ENCODE data around the gene SNN. TPM values are rescaled to one million over a fixed set of nuclear protein-coding genes. Genes with fewer than 3 reads are reported as not detected.

SNN gene
- total RNA-seq, 1 experiment from 2014 or later, result 12.6 TPM

GRCh38 chr16:11692651-11693050 lies 24.4 kb downstream of the SNN start:
- POLR2A ChIA-PET (ENCODE audit: unreplicated experiment), result no interaction called here

GRCh38 chr16:11696266-11697012 lies 28.2 kb downstream of the SNN start:
- Histone ChIP-seq H4K20me1 (ENCODE audit: insufficient read depth) (peaks cover 17% of the 10 kb centered on the region; the same call in 1 of the 2 replicates), H3K27me3 (ENCODE audit: insufficient read depth, low read depth) (no peaks in the 10 kb centered on the region), H3K9me3 (ENCODE audit: insufficient read depth, low read depth) (no peaks in the 10 kb centered on the region), H2AFZ (no peak overlapping the region), H3F3A (ENCODE audit: insufficient read depth, low read depth) (peaks cover 11% of the 10 kb centered on the region; the same call in 1 of the 2 replicates), H3K27ac (no peak overlapping the region), H3K4me2 (no peak overlapping the region), H3K4me1 (replicated peaks; ENCODE audit: insufficient read depth) (0 out of 2 replicates have a peak, but pooled peaks cover 7% of the 10 kb centered on the region), H3K36me3 (ENCODE audit: low read depth) (0 out of 2 replicates have a peak, but pooled peaks cover 7% of the 10 kb centered on the region), H3K4me3 (no peak overlapping the region), H3K79me2 (ENCODE audit: low read depth) (no peaks in the 10 kb centered on the region), H3K9me2 (ENCODE audit: insufficient read depth) (no peaks in the 10 kb centered on the region)
- ChIA-PET CTCF (no interaction called here), POLR2A (ENCODE audit: unreplicated experiment) (no interaction called here)
- BruUV-seq (replicated peaks), result no TSS peak
- DNase-seq, result no peak
- intact Hi-C loops (cut with micrococcal nuclease; ENCODE audit: unreplicated experiment), result no loop called here
- TF ChIP-seq EZH2 (IDR thresholded peaks at IDR 0.05; ENCODE audit: low read depth) (no peak), CTCF (conservative IDR thresholded peaks at IDR 0.05) (no peak)

More at GRCh38 chr16:11692651-11693050, 24.4 kb downstream of the SNN start:
- no peak overlapping the region for H3K27ac ChIP-seq
- CTCF ChIA-PET, result no interaction called here
- no peak overlapping the region for H3K4me2 ChIP-seq
- H3K27me3 ChIP-seq (ENCODE audit: insufficient read depth, low read depth), result no peaks in the 10 kb centered on the region
- TF ChIP-seq EZH2 (IDR thresholded peaks at IDR 0.05; ENCODE audit: low read depth) (no peak), CTCF (conservative IDR thresholded peaks at IDR 0.05) (no peak)
- intact Hi-C loops (cut with micrococcal nuclease; ENCODE audit: unreplicated experiment), result no loop called here
- peaks cover 19% of the 10 kb centered on the region for H4K20me1 ChIP-seq (ENCODE audit: insufficient read depth)
- no peaks in the 10 kb centered on the region for H3K9me3 ChIP-seq (ENCODE audit: insufficient read depth, low read depth)
- H3K9me2 ChIP-seq (ENCODE audit: insufficient read depth), result no peaks in the 10 kb centered on the region
- no peak for DNase-seq
- H3K4me3 ChIP-seq, result no peak overlapping the region
- peaks cover 7% of the 10 kb centered on the region; the same call in 1 of the 2 replicates for H3K36me3 ChIP-seq (ENCODE audit: low read depth)
- no TSS peak for BruUV-seq (replicated peaks)
- no peak overlapping the region for H2AFZ ChIP-seq
- H3F3A ChIP-seq (ENCODE audit: insufficient read depth, low read depth), result 0 out of 2 replicates have a peak, but pooled peaks cover 14% of the 10 kb centered on the region
- H3K79me2 ChIP-seq (ENCODE audit: low read depth), result no peaks in the 10 kb centered on the region
- peaks cover 11% of the 10 kb centered on the region for H3K4me1 ChIP-seq (replicated peaks; ENCODE audit: insufficient read depth)

- Histone ChIP-seq H2AFZ (no peak overlapping the region), H3K79me2 (ENCODE audit: low read depth) (no peaks in the 10 kb centered on the region), H3F3A (ENCODE audit: insufficient read depth, low read depth) (peaks cover 11% of the 10 kb centered on the region; the same call in 1 of the 2 replicates), H3K36me3 (ENCODE audit: low read depth) (0 out of 2 replicates have a peak, but pooled peaks cover 7% of the 10 kb centered on the region), H3K9me2 (ENCODE audit: insufficient read depth) (no peaks in the 10 kb centered on the region), H3K9me3 (ENCODE audit: insufficient read depth, low read depth) (no peaks in the 10 kb centered on the region), H3K27me3 (ENCODE audit: insufficient read depth, low read depth) (no peaks in the 10 kb centered on the region), H3K4me2 (no peak overlapping the region), H3K27ac (no peak overlapping the region), H3K4me1 (replicated peaks; ENCODE audit: insufficient read depth) (0 out of 2 replicates have a peak, but pooled peaks cover 7% of the 10 kb centered on the region), H3K4me3 (no peak overlapping the region), H4K20me1 (ENCODE audit: insufficient read depth) (peaks cover 18% of the 10 kb centered on the region; the same call in 1 of the 2 replicates)
- BruUV-seq (replicated peaks), result no TSS peak
- no peak for DNase-seq
- intact Hi-C loops (cut with micrococcal nuclease; ENCODE audit: unreplicated experiment), result no loop called here
- ChIA-PET CTCF (no interaction called here), POLR2A (ENCODE audit: unreplicated experiment) (interaction anchor here (0.7 kb wide), 1 partner anchor 291 kb away, joined by 4 read pairs; no protein-coding TSS in a partner anchor)
- TF ChIP-seq EZH2 (IDR thresholded peaks at IDR 0.05; ENCODE audit: low read depth), result no peak
- TF ChIP-seq CTCF (conservative IDR thresholded peaks at IDR 0.05), result no peak
These were observed 29.1 kb downstream of the SNN start for GRCh38 chr16:11697319-11697718.
